ENCODE measurements around the gene ZBTB20. TPM values are rescaled to one million over a fixed set of nuclear protein-coding genes. Genes with fewer than 3 reads are reported as not detected.
A peak's percentile ranks its signal among the peaks of the same experiment; 100 is the strongest.

Gene ZBTB20
- total RNA-seq, 1 donor from 2014 or later, result 28.5 TPM

DNA sequence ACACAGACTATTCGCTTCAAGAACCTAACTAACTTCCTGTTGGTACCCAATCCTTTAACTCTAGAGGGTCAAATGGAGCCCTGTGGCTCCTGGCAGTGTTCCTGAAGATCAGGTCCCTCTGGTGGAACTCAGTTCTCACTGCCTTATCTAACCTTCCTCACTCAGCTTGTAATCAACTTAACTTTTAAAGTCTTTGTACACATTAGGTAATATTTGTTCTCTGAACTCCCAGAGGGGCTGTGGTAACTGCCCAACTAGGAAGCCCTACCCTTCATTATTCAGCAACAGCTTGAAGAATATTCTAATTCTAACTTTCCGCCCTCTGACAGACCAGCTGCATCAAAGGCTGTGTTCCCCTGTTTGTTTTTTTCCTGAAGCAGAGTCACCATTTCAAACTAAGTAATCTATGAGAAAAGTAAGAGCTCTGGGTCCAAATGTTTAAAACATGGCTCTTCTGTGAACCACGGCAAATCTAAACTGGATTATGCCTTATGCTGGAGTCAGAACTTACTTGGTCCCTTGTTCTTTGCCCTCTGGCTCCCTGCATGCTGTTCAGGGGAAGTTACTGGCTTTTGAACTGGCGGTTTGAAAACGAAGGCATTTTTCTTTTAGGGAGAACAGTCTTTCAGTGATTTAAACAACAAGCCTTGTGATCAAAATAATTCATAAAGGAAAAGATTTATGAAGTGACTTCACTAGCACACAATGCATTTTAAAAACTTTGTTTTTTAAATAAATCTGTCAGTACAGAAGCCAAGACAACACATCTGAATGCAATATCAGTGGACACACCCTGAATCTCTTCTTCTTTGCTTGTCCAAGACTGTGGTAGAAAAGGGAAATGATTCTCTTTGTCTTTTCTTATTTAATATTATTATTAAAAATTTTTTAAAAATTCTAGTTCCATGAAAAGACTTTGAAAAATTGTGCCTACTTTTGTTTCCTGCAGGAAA, 487.7 kb downstream of the ZBTB20 start:
- no peak for DNase-seq (ENCODE audit: extremely low read depth, low read depth, low spot score)

DNA sequence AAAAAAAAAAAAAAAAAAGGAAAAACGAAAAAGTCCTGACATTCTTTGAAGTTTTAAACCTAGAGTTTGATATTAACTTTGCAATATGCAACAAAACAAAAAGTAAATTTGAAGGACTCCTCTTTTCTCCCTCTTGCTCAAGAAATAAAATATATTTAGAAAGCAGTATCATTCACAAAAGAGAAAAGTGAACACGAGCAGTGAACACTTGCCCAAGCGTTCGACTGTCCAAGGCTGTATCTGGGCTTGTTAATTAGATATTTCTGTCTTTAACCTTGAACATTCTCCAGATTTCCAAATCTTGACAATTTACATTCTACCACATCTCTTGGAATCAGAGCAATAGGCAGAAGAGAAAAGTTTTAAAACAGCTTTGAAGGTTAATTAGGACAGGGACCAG, 495.5 kb downstream of the ZBTB20 start:
- no peak for DNase-seq (ENCODE audit: extremely low read depth, low read depth, low spot score)

DNA sequence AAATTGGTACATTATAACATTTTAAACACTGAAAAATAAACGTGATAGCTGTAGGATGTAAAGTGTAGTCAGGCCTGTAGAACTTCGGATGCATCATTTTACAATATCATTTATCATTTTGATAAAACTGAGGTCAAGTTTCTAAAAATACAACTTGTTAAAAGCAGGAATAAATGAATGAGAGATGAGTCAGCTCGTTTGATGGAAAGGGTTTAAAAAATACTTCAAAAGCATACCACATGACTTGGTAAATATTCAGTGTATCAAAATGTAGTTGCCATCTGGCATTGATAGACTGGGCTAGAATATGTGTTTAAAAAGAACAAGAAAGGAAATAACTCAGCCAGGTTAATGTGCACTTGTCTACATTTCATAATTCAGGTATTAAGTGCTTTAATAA, 496.3 kb downstream of the ZBTB20 start:
- no peak for DNase-seq (ENCODE audit: extremely low read depth, low read depth, low spot score)

DNA sequence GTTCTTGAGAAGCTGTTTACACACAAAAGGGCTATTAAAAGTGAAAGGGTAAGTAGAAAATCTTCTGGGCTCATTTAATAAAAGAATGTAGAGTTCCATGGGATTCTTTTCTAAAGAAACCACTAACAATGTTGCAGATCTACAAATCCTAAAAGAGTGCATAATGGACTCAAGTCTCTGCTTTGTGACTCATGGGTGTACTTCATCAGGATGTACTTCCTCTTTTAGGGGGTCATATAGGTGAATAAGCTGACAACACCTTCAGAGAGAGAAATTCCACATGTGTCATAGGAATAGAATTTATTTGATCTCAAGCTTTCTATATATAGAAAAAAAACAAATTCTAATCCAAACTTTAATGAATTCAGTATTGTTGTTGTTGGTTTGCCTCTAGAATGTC, 497.8 kb downstream of the ZBTB20 start:
- DNase-seq (ENCODE audit: extremely low read depth, low read depth, low spot score), result no peak

DNA sequence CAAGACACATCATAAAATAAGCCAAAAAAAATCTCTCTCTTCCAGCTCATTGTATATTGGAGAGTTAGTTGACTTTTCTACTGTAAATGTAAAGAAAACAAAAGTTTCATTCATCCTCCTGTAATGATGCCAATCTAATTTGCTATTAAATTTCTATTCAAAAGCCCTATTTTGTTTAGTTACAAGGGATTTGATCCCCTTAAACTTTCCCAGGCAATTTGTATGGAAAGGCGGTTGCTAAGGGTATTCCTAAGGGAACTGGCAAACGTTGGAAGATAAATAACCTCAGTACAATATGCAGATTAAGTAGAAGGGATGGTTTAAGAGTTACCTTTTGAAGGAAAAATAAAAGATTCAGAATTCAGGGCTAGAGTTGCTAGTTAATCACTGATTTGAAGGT, 500.6 kb downstream of the ZBTB20 start:
- DNase-seq (ENCODE audit: extremely low read depth, low read depth, low spot score), result no peak

DNA sequence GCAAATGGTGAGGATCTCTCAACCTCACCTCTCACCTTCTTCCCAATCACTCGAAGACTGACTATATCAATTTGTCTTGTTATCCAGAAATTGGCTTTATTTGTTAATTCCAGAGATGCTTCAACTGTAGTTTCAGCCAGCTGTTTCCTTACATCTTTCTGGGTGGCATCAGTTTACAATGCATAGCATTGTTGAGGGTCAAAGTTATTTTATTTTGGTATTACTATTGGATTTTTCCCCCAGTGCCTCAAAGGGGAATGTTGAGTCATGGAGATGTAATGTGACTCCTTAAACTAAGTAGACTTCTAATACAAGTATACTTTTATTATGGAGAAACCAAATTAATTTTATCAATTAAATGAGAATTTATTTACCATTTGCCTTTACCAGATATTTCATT, 501.7 kb downstream of the ZBTB20 start:
- DNase-seq (ENCODE audit: extremely low read depth, low read depth, low spot score), result no peak

DNA sequence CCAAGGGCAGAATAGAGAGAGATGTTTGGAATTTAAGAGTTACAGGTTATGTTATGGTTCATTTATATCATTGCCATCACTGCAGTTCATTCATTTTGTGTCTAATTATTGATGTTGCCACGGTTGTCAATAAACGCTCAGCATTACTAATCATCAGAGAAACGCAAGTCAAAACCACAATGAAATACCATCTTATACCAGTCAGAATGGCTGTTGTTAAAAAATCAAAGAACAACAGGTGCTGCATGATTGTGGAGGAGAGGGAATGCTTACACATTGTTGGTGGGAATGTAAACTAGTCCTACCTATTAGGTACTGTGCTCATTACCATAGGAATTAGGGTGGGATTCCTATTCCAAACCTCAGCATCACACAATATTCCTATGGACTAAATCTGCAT, 502.7 kb downstream of the ZBTB20 start:
- DNase-seq (ENCODE audit: extremely low read depth, low read depth, low spot score), result no peak

DNA sequence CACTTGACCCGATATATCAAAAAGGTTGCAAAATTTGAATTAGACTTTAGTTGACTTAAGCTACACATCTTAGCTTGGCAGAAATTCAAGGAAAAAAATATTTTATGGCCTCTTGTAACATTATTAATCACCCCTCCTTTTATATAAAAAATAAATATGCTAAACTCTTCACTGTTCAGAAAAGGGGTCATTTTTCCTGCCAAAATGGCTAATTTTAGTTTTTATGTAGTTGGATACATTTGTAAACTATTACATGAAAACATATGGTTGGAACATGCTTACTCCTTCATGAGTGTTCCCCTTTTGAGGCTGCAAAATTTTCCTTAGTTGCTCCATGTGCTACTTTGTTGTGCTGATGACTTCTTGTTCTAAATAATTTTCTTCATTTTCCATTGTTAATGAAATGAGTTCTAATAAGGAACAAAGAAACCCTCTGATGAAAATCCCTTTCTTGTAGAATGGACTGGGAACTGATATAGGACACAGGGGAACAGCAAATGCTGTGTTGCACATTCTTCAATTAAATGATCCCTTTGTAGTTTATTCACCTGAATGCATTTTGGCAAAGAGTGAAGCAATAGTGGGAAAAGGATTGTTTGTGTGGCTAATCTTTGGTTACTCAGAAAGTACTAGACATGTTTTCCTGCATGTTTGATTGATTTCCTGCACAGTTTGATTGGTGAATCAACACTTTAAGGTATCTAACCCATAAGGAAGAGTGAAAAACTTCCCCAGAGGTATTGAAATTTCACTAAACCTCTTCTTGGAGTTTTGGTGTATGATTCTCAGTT, 503.9 kb downstream of the ZBTB20 start:
- DNase-seq (ENCODE audit: extremely low read depth, low read depth, low spot score), result no peak

DNA sequence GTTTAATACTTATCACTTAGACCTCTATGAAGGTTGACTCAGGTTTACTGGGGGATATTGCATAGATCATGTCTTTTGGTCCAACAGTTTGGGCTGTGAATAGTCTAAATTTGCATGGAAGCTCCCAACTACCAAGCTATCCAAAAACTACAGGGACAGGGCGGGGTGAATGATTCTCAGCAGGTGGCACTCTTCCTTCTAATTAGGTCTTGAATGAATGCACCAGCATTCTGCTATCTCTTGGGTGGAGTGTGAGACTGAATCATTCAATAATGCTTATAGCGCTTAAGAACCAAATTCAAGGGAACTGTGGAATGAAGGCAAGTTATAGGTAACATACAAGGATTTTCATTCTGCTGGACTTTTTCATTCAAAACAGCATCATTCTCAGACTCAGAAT, 507.0 kb downstream of the ZBTB20 start:
- DNase-seq (ENCODE audit: extremely low read depth, low read depth, low spot score), result no peak

DNA sequence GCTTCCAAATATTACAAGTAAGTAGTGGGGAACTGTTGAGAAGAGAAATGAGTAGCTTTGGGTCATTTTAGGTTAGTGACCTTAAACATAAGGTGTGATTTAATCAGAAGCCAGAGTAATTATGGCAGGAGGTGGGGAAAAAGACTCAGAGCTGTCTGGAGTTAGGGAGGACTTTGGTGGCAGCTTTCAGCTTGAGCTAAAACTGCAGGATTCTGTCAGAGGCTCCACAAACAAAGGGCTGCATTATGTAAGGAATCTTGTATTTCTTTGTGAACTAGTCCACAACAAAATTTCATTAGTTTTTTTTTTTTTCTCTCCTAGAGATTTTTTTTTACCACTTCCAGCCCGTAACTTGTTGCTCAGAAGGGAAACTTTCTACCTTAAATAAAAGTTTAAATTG, 507.9 kb downstream of the ZBTB20 start:
- DNase-seq (ENCODE audit: extremely low read depth, low read depth, low spot score), result no peak

DNA sequence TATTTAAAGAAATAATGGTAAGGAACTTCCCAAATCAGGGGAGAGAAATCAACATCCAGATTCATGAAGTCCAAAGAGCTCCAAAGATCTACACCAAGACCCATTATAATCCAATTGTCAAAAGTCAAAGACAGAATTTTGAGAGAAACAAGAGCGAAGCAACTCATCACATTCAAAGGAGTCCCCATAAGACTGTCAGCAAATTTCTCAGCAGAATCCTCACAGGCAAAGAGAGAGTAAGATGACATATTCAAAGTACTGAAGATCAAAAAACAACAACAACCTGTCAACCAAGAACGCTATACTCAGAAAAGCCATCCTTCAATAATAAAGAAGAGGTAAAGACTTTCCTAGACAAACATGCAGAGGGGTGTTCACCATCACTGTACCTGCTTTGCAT, 511.2 kb downstream of the ZBTB20 start:
- DNase-seq (ENCODE audit: extremely low read depth, low read depth, low spot score), result no peak

DNA sequence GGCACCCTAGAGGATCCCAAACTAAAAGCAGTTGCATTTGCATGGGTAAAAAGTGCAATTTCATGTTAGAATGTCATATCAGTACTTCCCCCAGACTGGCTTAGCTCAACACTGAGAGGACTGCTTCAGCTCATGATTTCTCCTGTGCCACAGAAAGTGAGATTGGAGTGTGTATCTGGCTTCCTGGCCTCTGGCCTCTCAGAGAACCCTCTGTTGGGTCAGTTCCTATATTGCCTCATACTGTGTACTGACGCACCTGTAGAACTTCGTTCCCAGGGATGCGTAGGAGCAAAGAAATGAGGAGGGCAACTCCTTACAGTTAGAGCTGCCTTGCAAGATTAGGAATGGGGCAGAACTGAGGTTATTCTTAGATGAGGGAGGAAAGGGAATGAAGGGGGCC, 512.5 kb downstream of the ZBTB20 start:
- DNase-seq (ENCODE audit: extremely low read depth, low read depth, low spot score), result no peak

DNA sequence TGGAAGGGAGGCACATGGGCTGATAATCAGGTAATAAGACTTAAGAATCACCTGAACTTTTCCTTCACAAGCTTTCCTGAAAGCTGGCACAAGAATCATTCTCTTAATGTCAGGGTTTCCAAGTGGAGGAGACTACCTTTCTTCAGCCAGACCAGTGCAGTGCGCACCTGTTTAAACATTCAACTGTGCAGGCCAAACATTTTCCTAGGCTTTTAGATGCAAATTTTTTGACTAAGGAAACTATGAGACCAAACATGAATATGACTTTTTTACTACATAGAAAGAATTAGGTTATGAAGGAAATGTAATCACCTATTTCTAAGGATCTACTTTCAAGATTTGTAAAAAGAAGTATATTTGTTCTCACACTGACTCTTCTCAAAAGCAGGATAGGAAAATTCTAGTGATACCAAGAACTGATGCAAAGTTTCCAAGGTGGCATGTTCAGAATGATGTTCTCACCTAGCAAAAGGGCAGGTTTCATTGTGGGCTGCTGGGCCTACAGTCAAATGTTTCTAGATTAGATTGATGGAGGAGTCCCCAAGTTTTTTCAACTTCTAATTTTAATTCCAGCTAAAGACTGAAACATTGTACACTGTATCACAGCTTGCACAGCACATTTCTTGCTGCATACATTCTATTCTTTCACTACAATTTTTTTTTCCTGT, 514.2 kb downstream of the ZBTB20 start:
- DNase-seq (ENCODE audit: extremely low read depth, low read depth, low spot score), result no peak

DNA sequence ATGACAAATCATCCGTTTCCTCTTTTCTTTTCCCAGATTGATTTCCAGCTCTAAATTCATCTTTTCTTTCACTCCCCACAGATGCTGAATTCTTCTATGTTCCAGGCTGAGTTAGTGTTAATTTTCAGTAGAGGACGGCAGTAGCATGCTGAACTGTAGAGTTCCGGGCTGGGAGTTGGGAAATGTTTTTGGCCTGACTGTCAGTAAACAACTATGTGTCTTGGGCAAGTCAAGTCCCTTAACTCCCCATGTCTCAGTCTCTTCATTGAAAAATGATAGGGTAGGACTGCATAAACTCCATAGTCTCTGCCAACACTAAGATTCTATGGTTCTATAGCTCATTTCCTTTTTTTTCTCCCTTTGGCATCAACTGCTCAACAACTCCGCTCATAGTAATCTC, 519.3 kb downstream of the ZBTB20 start:
- no peak for DNase-seq (ENCODE audit: extremely low read depth, low read depth, low spot score)

DNA sequence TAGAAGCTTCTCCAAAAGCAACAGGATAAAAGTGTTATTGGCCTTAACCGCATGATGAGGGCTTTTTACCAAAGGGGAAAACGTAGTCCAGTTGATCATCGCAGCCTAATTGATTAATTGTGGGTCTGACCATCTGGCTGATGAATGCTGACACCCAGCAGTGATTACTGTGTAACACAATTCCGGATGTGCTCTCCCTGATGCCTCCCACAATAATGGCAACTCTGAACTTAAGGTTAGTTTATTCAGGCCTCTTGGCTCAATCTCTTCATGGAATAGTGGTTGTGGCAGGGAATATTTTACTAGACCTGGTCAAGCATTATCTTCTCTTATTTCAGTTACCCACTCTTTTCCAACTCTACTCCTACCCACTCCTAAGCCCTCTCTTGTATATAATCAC, 520.3 kb downstream of the ZBTB20 start:
- DNase-seq (ENCODE audit: extremely low read depth, low read depth, low spot score), result no peak

DNA sequence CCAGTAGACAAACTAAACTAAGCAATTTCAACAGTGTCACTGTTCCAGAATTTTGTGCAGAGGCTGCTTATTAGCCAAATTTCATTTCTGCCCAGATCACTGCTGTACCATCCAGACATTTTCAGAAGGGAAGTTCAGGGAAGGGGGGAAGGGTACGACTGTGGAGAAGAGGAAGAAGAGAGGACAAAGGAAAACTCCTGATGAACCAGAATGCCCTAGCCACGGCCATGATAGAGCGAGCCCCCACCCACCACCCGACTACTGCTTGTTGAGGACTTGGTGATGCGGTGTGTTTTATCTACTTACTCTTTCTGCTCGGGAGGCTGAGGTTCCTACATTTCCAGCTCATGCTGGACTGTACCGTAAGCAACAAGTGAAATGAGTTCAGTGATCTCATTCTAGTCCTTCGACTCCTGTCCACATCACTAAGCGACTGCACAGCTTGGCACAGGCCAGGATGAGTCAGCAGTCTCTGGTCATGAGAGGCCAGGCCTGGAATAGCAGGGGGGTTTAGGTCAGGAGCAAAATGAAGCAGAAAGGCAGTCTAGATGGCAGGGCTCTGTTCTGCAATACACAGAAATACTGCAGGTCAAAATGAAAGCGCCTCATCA, 522.4 kb downstream of the ZBTB20 start:
- DNase-seq (ENCODE audit: extremely low read depth, low read depth, low spot score), result peak; percentile 94

DNA sequence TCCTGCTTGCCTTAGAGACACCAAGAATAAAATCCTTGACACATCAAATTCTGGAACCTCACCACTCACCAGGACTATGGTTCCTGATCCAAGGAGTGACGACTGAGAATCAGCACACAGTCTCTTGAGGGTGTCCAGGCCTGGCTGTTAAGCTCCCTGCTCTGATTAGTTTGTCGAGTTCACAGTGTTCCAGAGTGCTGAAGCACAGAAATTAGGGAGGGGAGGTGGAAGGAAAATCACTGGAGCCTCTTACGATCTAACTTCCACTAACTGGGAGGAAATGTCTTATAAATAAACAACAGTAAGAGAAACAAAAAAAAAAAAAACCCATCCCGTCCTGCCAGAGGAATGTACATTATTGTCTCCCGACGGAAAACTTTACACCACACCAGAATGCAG, 523.0 kb downstream of the ZBTB20 start:
- peak; percentile 47 for DNase-seq (ENCODE audit: extremely low read depth, low read depth, low spot score)

DNA sequence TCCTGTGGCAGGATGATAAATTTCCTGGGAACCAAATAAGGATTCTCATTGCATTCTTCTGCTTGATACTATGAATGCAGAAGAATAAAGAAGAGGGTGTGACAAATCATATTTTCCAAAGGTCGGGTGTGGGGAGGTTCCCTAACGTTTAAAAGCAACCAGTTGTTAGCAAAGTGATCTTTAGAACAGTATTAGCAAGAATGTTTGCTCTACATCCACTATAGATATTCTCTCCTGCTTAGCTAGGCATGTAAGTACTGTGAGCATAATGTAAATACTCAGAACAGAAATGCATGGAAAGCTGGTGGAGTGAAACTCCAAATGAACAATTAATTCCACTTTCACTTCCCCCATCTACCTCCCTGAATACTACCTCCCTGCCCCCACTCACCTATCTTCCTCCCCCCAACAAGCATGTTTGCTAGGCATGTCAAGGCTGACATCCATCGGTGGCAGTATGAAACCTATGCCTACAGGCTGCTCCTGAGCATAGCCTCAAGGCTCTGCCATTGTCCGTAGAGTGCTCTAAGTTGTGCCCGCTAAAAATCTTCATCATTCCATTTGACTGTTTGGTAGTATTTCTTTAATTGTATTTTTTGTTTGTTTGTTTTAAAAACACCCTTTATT, 523.6 kb downstream of the ZBTB20 start:
- no peak for DNase-seq (ENCODE audit: extremely low read depth, low read depth, low spot score)

DNA sequence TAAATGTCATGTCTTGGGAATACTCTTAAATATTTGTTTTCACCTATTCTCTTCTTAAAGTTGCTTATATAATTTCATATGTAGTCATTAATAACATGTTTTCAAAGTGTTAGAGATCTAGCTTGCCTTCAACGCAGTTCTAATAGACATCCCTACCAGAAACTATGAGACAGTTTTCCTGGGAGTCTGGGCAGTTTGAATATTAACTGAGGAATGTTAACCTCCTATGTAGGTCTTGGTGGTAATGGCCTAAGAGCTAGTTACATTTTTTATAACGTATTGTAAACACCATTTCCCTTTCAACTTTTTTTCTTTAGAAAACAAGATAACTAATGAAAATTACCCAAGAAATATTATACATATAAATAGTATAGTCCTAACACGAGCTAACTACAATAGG, 525.1 kb downstream of the ZBTB20 start:
- DNase-seq (ENCODE audit: extremely low read depth, low read depth, low spot score), result no peak

DNA sequence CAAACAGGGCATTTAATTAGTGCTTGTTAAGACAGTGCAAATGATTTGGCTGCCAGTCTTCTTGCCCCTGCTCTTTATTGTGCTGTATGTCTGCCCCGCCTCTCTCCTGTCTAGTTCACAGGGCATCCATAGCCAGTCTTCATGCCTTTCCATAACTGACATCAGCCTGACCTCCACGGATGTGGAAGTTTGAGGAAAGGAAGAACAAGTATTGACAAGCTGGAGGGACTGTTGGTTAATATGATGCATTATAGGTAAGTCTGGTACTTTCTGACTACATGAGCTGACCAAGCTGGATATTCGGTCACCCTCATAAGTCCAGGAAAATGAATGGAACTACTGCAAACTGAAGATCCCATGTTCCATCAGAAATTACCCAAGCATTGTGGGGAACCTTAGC, 527.3 kb downstream of the ZBTB20 start:
- DNase-seq (ENCODE audit: extremely low read depth, low read depth, low spot score), result no peak

All from glomerular endothelial cell (primary cell).